Measurements from ENCODE around the gene ACAN.

Gene ACAN

DNA sequence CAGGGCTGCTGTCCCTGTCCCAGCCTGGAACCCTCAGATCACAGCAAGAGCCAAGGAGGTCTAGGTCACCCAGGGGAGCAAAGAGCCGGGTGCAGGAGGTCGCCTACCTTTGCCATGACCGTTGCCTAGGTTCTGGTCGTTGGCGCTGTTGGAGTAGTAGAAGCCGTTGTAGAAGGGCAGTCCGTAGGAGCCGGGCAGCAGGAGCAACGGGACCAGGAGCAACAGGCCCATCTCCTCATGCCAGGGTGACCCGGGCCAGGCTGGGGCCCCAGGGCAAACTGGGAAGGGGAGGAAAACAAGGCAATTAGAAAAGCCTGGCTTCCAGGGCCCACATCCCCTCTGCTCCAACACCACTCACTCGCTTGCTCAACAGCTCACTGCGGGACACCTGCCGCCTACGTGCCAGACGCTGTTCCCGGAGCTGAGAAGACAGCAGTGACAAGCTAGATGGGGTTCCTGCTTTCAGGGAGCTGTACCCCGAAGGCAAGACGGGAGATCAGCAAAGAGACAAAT lies 83.9 kb downstream of the ACAN start:
- no peaks in the 10 kb centered on the region; the same call in 1 of the 2 replicates for H3K9me3 ChIP-seq
- DNase-seq, result no peak
- H3K4me1 ChIP-seq, result no peaks in the 10 kb centered on the region
- TF ChIP-seq, protein P1, sequence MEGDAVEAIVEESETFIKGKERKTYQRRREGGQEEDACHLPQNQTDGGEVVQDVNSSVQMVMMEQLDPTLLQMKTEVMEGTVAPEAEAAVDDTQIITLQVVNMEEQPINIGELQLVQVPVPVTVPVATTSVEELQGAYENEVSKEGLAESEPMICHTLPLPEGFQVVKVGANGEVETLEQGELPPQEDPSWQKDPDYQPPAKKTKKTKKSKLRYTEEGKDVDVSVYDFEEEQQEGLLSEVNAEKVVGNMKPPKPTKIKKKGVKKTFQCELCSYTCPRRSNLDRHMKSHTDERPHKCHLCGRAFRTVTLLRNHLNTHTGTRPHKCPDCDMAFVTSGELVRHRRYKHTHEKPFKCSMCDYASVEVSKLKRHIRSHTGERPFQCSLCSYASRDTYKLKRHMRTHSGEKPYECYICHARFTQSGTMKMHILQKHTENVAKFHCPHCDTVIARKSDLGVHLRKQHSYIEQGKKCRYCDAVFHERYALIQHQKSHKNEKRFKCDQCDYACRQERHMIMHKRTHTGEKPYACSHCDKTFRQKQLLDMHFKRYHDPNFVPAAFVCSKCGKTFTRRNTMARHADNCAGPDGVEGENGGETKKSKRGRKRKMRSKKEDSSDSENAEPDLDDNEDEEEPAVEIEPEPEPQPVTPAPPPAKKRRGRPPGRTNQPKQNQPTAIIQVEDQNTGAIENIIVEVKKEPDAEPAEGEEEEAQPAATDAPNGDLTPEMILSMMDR (IDR thresholded peaks at IDR 0.05; ENCODE audit: low read depth, low read length), result no peak
- no peaks in the 10 kb centered on the region for H3K36me3 ChIP-seq
- H3K4me3 ChIP-seq (ENCODE audit: low read depth, low read length), result no peak overlapping the region
- no peaks in the 10 kb centered on the region for H3K27me3 ChIP-seq

DNA sequence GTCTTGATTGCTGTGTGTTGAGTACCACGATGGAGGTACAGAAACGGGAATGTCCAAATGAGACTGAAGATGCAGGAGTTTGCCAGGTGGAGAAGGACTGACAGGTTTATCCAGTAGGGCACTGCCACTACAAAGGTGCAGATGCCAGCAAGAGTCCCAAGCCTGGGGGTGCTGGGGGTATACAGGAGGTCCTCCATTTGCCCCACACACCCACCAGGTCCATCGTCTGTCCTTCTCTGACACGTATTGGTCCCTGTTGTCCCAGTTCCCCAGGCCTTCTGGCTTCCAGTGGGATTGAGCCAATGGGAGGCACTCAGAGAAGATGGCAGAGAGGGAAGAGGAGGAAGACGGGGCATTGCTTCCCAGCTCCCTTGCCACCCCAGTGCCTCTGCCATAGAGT lies 85.5 kb downstream of the ACAN start:
- H3K9me3 ChIP-seq, result no peaks in the 10 kb centered on the region; the same call in 1 of the 2 replicates
- no peak overlapping the region for H3K4me3 ChIP-seq (ENCODE audit: low read depth, low read length)
- TF ChIP-seq, protein P1 (IDR thresholded peaks at IDR 0.05; ENCODE audit: low read depth, low read length), result no peak
- no peak for DNase-seq
- H3K4me1 ChIP-seq, result no peaks in the 10 kb centered on the region
- H3K27me3 ChIP-seq, result no peaks in the 10 kb centered on the region
- H3K36me3 ChIP-seq, result no peaks in the 10 kb centered on the region

DNA sequence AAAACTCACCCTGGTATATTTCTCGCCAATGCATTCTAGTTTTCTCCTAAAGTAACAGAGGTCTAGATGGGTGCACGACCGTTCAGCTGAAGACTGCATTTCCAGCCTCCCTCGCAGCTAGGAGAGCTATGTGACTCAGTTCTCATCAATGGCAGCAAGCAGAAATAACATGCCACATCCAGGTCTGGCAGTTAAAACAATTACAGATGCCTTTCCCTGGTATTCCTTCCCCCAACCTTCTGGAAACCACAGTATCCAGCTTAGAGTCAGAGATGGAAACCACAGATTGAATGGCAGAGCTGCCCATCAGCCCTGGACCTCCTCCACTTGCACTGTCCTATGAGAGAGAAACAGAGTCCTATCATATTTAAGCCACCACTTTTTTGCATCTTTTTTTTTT lies 87.3 kb downstream of the ACAN start:
- Histone ChIP-seq H3K9me3 (no peaks in the 10 kb centered on the region; the same call in 1 of the 2 replicates), H3K36me3 (no peaks in the 10 kb centered on the region), H3K27me3 (peaks cover 16% of the 10 kb centered on the region), H3K4me3 (ENCODE audit: low read depth, low read length) (no peak overlapping the region), H3K4me1 (no peaks in the 10 kb centered on the region)
- TF ChIP-seq, protein P1 (IDR thresholded peaks at IDR 0.05; ENCODE audit: low read depth, low read length), result no peak
- DNase-seq, result no peak

DNA sequence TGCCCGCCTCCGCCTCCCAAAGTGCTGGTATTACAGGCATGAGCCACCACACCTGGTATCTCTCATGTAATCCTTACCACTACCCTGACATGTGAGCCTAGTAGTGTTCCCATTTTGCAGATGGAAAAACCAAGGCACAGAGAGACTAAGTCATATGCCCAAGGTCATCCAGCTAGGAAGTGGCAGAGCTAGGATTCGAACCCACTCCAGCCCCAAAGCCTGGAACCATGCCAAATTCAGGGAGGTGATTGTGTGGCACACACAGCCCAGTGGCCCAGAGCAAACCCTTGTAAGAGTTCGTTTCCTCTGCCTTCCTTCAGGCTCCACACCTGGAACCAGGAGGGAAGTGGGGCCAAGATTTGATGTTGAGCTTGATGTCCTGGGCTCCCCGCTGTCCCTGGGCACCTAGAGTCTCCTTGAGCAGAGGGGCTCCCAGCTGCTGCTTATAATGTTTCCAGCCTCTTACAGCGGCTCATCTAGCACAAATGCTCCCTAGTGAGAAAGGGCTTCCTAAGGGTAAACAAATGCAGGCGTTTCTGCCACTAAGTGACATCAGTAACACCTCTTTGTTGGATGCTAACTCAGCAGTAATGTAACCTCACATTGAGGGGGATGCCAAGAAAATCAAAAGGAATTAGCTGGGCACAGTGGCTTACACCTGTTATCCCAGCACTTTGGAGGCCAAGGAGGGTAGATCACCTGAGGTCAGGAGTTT lies 88.5 kb downstream of the ACAN start:
- H3K4me3 ChIP-seq (ENCODE audit: low read depth, low read length), result no peak overlapping the region
- no peaks in the 10 kb centered on the region for H3K36me3 ChIP-seq
- TF ChIP-seq, protein P1 (IDR thresholded peaks at IDR 0.05; ENCODE audit: low read depth, low read length), result no peak
- DNase-seq, result no peak
- no peaks in the 10 kb centered on the region for H3K4me1 ChIP-seq
- no peaks in the 10 kb centered on the region; the same call in 1 of the 2 replicates for H3K9me3 ChIP-seq
- peaks cover 20% of the 10 kb centered on the region for H3K27me3 ChIP-seq

DNA sequence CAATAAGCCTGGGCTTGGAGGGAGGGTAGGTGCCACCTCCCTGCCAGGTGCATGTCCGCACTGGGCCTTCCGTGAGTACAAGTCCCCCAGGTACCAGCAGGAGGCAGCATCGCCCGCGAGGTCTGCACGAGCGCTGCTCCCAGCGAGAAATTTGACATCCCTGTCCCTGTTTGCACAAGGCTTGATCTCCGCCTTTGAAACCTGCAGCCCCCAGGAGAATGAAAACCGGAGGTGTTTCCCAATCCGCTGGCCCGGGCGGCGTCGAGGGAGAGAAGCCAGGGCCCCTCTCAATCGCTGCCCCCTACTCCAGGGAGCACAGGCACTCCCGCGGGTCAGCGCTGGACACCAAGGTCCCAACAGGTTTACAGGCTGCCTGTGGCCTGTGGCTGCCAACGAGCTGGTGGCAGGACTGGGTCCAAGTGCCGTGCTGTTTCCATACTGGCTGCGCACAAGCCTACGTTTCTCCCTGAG lies 91.1 kb downstream of the ACAN start:
- Histone ChIP-seq H3K4me3 (ENCODE audit: low read depth, low read length) (peak overlapping the region; percentile 30), H3K4me1 (peaks cover 5% of the 10 kb centered on the region; the same call in 1 of the 2 replicates), H3K27me3 (peaks cover 20% of the 10 kb centered on the region), H3K36me3 (no peaks in the 10 kb centered on the region), H3K9me3 (no peaks in the 10 kb centered on the region; the same call in 1 of the 2 replicates)
- TF ChIP-seq, protein P1 (IDR thresholded peaks at IDR 0.05; ENCODE audit: low read depth, low read length), result peak; percentile 72
- DNase-seq, result peak; percentile 60
